ENCODE measurements around the gene MLLT3.

Gene MLLT3

DNA sequence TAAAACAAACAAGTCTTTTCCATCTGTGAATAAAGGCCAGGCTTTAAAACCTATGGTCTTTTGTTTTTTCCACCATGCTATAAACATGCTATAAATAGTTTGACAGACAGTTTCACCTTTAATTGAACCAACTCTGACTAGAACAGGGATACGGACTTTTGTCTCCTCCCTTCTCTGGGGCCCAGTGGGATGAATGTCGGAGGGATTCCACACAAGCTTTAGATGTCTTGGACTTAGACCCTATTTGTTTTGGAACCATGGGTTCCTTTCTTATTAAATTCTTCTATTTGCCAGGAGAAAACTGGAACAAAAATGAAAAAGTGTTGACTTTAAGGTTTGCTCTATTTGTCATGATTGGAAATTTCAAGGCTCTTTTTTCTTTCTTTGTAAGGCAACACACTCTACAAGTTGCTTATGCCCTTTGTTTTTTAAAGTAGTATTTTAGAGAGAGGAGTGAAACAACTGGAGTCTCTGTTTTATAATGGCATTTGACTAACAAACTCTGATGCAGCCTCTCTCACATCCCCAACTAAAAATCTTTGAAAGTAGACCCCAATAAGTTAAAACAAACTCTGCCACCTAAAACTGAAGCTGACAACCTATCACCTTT, 145.3 kb downstream of the MLLT3 start:
- DNase-seq (ENCODE audit: low spot score): no peak

DNA sequence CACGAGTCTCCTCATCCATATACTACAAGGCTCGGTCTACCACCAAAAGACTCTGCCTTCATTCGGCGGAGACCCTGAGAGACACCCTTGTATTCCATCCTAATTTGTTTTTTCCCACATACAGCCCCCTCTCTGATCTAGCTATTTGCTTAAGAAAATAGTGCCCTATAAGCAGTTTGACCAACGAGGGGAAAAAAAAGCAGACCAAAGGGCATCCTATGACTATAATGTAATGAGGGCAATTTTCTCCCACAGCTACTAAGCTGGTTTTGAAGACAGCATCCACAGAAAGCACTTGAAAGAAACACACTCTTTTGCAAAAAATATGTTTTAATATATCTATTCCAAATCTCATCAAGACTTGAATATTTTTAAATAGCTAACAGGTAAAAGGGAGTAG, 147.8 kb downstream of the MLLT3 start:
- no peak for DNase-seq (ENCODE audit: low spot score)

- no peak for DNase-seq (ENCODE audit: low spot score)
Observed at GRCh38 chr9:20473515-20474013, 148.7 kb downstream of the MLLT3 start.

- DNase-seq (ENCODE audit: low spot score): no peak
Observed at GRCh38 chr9:20472342-20473045, 149.8 kb downstream of the MLLT3 start.

- no peak for DNase-seq (ENCODE audit: low spot score)
Observed at GRCh38 chr9:20466328-20467008, 155.8 kb downstream of the MLLT3 start.

DNA sequence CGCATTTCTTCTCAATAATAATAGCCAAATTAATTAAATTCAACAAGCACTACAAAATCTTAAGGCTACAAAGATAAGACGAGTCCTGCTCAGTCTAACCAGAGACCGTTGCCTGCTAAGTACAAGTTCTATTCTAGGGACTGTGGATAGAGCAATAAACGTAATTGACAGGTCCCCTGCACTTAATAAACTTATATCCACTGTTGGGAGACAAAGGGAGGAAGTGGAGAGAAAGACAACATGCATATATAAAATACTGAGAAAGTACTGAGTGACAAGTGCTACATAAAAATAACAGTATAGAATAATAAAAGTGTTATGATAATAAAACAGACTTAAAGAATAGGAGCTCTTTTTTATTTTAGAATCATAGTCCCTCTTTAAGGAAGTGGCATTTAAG, 158.1 kb downstream of the MLLT3 start:
- no peak for DNase-seq (ENCODE audit: low spot score)

DNA sequence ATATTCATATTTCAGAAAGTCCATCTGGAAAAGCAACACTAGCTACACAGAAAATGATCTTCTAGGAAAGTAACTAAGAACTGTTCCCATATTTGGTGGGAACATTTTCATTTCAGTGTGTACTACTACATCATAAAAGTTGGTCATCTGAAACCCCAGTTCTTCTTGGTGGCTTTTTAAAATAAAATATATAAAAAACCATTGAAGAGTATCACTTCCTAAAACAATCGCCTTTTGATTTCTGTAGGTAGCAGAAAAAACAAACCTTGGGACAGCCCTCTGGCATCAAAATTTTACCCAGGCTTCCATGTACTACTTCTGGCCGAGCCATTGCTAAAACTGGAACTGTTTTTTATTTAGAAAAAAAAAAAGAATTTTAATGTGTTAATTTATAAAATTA, 158.5 kb downstream of the MLLT3 start:
- no peak for DNase-seq (ENCODE audit: low spot score)

GRCh38 chr9:20462410-20462809, 159.9 kb downstream of the MLLT3 start:
- no peak for DNase-seq (ENCODE audit: low spot score)

DNA sequence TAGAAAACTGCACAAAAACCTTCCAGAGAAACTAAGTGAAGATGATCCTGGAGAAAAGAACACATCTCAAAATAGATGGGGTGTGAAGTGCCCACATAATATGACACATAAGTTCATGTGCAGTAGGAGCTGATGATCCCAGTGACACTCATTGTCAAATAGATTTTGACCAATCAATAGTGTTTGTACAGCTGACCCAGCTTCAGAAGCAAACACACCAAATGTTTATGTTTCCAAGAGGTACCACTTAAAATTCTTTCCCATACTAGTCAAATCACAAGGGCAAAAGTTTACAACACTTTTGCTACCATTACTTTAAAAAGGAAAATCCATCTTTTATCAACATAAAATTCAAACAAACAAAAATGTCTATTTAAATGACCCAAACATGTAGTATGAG, 175.0 kb downstream of the MLLT3 start:
- no peak for DNase-seq (ENCODE audit: low spot score)

- no peak for DNase-seq (ENCODE audit: low spot score)
Observed at GRCh38 chr9:20446248-20446647, 176.1 kb downstream of the MLLT3 start.

DNA sequence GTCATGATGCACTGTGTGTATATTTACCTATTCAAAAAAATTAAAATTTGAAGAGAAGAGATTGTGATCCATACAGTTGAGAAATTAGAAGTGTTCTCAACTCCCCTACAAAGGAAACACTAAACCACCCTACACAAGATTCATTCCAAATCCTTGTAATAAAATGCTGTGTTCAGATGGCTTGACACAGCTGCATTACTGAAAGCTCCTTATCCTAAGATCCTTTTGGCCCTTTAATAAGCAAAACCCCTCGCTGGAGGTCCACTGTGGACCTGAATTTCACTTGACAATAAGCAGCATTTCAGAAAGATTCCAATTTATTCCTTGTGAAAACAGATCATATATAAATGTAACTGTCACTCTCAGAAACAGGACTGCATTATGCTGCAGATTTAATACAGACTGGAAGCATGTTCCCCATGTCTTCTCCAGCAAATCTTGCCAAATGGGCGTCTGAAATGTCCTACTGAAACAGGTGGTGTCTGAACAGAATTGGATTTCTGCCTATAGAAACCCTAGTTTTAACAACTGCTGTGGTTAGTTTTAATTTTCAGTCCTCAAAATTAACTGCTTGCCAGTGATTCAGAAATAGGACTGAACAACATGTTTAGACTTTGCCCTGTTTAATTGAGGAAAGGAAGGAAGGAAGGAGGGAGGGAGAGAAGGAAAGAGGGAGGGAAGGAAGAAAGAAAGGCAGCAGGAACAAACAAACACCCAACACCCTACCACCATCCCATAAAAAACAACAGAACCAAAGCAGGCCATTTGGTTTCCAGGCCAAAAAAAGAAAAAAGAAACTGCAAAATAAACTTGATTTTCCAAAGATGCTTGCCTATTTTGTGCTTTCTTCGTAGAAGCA, 179.6 kb downstream of the MLLT3 start:
- no peak for DNase-seq (ENCODE audit: low spot score)

- no peak for DNase-seq (ENCODE audit: low spot score)
Observed at GRCh38 chr9:20441711-20442423, 180.4 kb downstream of the MLLT3 start.

GRCh38 chr9:20441166-20441565, 181.1 kb downstream of the MLLT3 start:
- no peak for DNase-seq (ENCODE audit: low spot score)

- DNase-seq (ENCODE audit: low spot score): no peak
Observed at GRCh38 chr9:20437476-20437875, 184.8 kb downstream of the MLLT3 start.

- no peak for DNase-seq (ENCODE audit: low spot score)
Observed at GRCh38 chr9:20436476-20437195, 185.7 kb downstream of the MLLT3 start.

DNA sequence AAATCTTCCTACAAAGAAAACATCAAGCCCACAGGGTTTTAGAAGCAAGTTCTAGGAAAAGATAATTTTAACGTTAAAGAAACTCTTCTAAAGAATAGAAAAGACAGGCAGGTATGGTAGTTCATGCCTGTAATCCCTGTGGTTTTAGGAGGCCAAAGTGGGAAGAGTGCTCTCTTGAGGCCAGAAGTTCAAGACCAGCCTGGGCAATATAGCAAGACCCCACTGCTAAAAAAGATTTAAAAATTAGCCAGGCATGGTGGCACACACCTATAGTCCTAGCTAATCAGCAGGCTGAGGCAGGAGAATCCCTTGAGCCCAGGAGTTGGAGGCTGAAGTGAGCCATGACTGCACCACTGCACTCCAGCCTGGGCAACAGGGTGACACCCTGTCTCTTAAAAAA, 193.3 kb downstream of the MLLT3 start:
- no peak for DNase-seq (ENCODE audit: low spot score)

GRCh38 chr9:20427359-20427758, 194.9 kb downstream of the MLLT3 start:
- no peak for DNase-seq (ENCODE audit: low spot score)

DNA sequence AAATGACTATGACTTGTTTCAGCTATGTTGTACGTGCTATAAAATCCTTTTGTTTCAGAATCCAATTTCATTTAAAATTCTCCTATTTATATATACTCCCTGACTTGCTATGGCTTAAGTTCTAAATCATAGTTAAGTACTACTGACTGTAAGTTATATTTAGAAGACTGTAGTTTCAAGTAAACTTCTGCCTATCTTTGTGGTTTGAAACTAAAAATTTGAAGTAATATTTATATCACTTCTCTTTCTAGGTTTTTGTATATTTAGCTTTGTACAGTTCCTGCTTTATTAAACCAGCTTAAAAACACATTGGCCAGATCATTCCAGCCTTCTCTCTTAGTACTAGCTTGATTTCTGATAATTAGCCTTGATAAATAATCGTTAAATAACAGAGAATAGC, 196.3 kb downstream of the MLLT3 start:
- DNase-seq (ENCODE audit: low spot score): no peak

- DNase-seq (ENCODE audit: low spot score): no peak
Observed at GRCh38 chr9:20419533-20419932, 202.8 kb downstream of the MLLT3 start.

- DNase-seq (ENCODE audit: low spot score): no peak
Observed at GRCh38 chr9:20418485-20418884, 203.8 kb downstream of the MLLT3 start.

Data from putamen (tissue), 1 donor.